Neural progenitor cell (in vitro differentiated cells): ENCODE results near the gene ELP1.

Experiments
- EZH2 ChIP-seq: fragments of 200-600 bp; sonication (generic); IDR thresholded peaks from 2 replicates; pipeline ENCODE4 v1.6.1; 2017; ENCODE audit warnings: antibody characterized with exemption, mild to moderate bottlenecking, moderate library complexity
- EZH2phosphoT487 ChIP-seq: fragments of 200-600 bp; sonication (generic); IDR thresholded peaks from 2 replicates; pipeline ENCODE4 v1.6.1; 2017; ENCODE audit warnings: antibody characterized with exemption
- TF ChIP-seq, protein P1 (sequence below): fragments of 200-600 bp; sonication (generic); IDR thresholded peaks from 2 replicates; pipeline ENCODE4 v1.5.1; 2017; ENCODE audit warnings: antibody characterized with exemption, mild to moderate bottlenecking

DNA sequence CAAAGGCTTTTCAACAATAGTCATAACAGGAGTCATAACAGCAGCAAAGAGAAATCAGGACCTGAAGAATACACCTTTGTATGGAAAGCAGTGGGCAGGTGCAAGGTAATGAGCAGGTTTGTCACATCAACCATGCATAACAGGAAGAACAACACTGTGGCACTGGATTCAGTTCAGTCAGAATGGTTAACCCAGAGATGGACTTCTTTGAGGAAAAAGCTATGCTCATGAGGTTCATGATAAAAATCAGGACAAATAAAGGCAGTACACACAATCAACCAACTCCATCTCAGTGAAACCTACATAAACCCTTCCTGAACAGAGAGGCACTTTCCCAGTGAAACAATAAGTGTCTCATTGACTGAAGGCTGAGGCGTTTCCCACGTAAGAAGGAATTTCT is 27.2 kb upstream of the ELP1 start:
- TF ChIP-seq EZH2 = no peak
- TF ChIP-seq, protein P1, sequence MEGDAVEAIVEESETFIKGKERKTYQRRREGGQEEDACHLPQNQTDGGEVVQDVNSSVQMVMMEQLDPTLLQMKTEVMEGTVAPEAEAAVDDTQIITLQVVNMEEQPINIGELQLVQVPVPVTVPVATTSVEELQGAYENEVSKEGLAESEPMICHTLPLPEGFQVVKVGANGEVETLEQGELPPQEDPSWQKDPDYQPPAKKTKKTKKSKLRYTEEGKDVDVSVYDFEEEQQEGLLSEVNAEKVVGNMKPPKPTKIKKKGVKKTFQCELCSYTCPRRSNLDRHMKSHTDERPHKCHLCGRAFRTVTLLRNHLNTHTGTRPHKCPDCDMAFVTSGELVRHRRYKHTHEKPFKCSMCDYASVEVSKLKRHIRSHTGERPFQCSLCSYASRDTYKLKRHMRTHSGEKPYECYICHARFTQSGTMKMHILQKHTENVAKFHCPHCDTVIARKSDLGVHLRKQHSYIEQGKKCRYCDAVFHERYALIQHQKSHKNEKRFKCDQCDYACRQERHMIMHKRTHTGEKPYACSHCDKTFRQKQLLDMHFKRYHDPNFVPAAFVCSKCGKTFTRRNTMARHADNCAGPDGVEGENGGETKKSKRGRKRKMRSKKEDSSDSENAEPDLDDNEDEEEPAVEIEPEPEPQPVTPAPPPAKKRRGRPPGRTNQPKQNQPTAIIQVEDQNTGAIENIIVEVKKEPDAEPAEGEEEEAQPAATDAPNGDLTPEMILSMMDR = no peak
- no peak for TF ChIP-seq EZH2phosphoT487
